ENCODE measurements around the gene PTPRN2. TPM values are rescaled to one million over a fixed set of nuclear protein-coding genes. Genes with fewer than 3 reads are reported as not detected.

The PTPRN2 gene
- total and polyA plus RNA-seq, 2 of the 8 experiments (the other 6 are each of a cell fraction or from before 2014, with no cell fraction given), result 2.6 to 4.5 TPM

DNA sequence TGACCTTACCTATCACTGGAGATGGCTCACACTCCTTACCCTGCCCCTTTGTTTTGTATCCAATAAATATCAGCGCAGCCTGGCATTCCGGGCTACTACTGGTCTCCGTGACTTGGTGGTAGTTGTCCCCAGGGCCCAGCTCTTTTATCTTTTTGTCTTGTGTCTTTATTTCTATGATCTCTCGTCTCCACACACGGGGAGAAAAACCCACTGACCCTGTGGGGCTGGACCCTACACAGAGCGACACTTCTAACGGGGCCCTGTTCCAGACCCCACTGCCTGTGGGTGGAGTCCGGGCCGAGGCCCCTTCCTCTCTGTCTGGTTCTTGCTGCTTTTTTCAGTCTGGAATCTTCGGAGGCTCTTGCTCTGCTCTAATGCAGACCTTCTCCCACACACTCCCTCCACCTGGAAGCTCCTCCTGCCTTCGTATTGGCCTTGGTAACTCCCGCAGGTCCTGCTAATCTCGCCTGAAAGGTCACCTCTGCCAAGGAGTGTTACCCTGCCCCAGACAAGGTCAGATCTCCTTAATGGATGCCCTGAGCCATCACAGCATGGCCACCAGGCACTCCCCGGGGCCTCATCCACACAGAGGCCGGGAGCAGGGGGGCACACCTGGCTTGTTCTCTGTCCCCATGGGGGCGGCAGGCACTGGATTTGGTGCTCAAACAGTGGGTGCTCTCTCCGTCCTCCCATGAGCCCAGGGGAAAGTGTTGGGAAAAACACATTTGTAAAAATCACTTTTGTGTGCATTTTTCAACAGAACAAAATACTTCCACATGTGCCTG is 531.7 kb downstream of the PTPRN2 start:
- Histone ChIP-seq H4K91ac (replicated peaks; ENCODE audit: insufficient read length, low read length) (no peak overlapping the region), H2BK12ac (ENCODE audit: low read depth, low read length) (no peak overlapping the region), H3K4me3 (ENCODE audit: extremely low read depth in 1 of 4, insufficient read depth in 2 of 4, low read depth in 3 of 4, low read length in 4 of 4) (no peak overlapping the region), H3K4me1 (replicated peaks in 1 of 4; ENCODE audit: control insufficient read depth in 3 of 4, insufficient read depth in 4 of 4, low read length in 3 of 4) (no peaks in the 10 kb centered on the region; a peak in 1 of 7 replicates), H2AK5ac (ENCODE audit: low read depth, low read length) (no peak overlapping the region), H3K27ac (ENCODE audit: low read depth, low read length) (no peak overlapping the region), H3K18ac (ENCODE audit: extremely low read depth, low read length) (no peak overlapping the region), H2BK15ac (ENCODE audit: low read length) (no peak overlapping the region), H3K23me2 (ENCODE audit: low read depth, low read length) (no peaks in the 10 kb centered on the region), H3K4ac (replicated peaks; ENCODE audit: insufficient read length, low read depth, low read length) (no peak overlapping the region), H3K36me3 (ENCODE audit: control insufficient read depth in 2 of 4, insufficient read depth in 4 of 4, low read length in 3 of 4) (no peaks in the 10 kb centered on the region), H3K9me3 (ENCODE audit: insufficient read depth in 2 of 2, low read depth in 1 of 2, low read length in 1 of 2) (peaks cover 30 to 35% of the 10 kb centered on the region in 2 experiments), H2BK5ac (ENCODE audit: low read depth, low read length) (no peak overlapping the region), H3K14ac (ENCODE audit: insufficient read length) (no peak overlapping the region), H3K4me2 (ENCODE audit: insufficient read depth in 1 of 2, low read depth in 2 of 2, low read length in 2 of 2) (no peak overlapping the region), H4K8ac (ENCODE audit: extremely low read depth, insufficient read depth, low read length) (no peak overlapping the region; the same call in 1 of the 2 replicates), H2BK120ac (replicated peaks; ENCODE audit: low read depth, low read length) (no peak overlapping the region), H4K20me1 (replicated peaks in 1 of 2; ENCODE audit: control insufficient read depth in 1 of 2, insufficient read depth in 2 of 2, low read length in 2 of 2) (no peaks in the 10 kb centered on the region), H3K79me2 (ENCODE audit: control insufficient read depth in 1 of 2, insufficient read depth in 2 of 2, low read length in 2 of 2) (no peaks in the 10 kb centered on the region), H3K56ac (replicated peaks; ENCODE audit: insufficient read length, low read depth, low read length) (no peak overlapping the region), H3K27me3 (replicated peaks in 1 of 4; ENCODE audit: control insufficient read depth in 3 of 4, extremely low read depth in 1 of 4, insufficient read depth in 3 of 4, low read length in 3 of 4) (no peaks in the 10 kb centered on the region), H3K23ac (ENCODE audit: insufficient read length) (no peak overlapping the region), H4K5ac (ENCODE audit: insufficient read length, low read depth, low read length) (no peak overlapping the region), H2AFZ (ENCODE audit: low read length) (no peak overlapping the region), H3K79me1 (ENCODE audit: low read depth, low read length) (no peaks in the 10 kb centered on the region), H3K9ac (replicated peaks in 1 of 4; ENCODE audit: extremely low read depth in 1 of 4, low read depth in 3 of 4, low read length in 3 of 4) (no peak overlapping the region), H2BK20ac (ENCODE audit: low read length) (no peak overlapping the region)
- 85% methylated on average over 17 of the region's 17 CpGs; no CpG with 5 or more reads in 1 of the 2 experiments for WGBS, 2 experiments (ENCODE audit: extremely low coverage in 1 of 2, insufficient coverage in 1 of 2, insufficient read length in 1 of 2, insufficient replicate concordance in 2 of 2, low coverage in 1 of 2, low lambda C conversion rate in 2 of 2, missing lambda C conversion rate in 1 of 2)
- CTCF ChIA-PET (ENCODE audit: partially characterized antibody), result interaction anchor here (1.2 to 1.3 kb wide), 2 partner anchors 71 to 270 kb away, joined by 3 read pairs; no protein-coding TSS in a partner anchor
- POLR2A ChIA-PET (ENCODE audit: partially characterized antibody), result no interaction called here
- FAIRE-seq, result no peak
- DNase-seq (ENCODE audit: low read depth in 1 of 2, low spot score in 2 of 2), result no peak
- TF ChIP-seq SIN3A (conservative IDR thresholded peaks at IDR 0.05 in 1 of 2, IDR thresholded peaks at IDR 0.05 in 1 of 2; ENCODE audit: low read depth in 1 of 2, low read length in 2 of 2) (no peak), EGR1 (IDR thresholded peaks at IDR 0.05; ENCODE audit: borderline replicate concordance, low read depth, low read length) (no peak), KDM4A (IDR thresholded peaks at IDR 0.05; ENCODE audit: low read depth, low read length, severe bottlenecking) (no peak), YY1 (IDR thresholded peaks at IDR 0.05; ENCODE audit: low read depth, low read length) (no peak), RXRA (IDR thresholded peaks at IDR 0.05; ENCODE audit: insufficient read depth, low read depth, low read length) (no peak), NRF1 (IDR thresholded peaks at IDR 0.05; ENCODE audit: low read depth, low read length) (no peak), TBP (IDR thresholded peaks at IDR 0.05; ENCODE audit: low read depth, low read length) (no peak), SP4 (IDR thresholded peaks at IDR 0.05; ENCODE audit: low read length) (no peak), NANOG (IDR thresholded peaks at IDR 0.05; ENCODE audit: insufficient read depth, low read depth, low read length, poor library complexity, severe bottlenecking) (no peak)
- TF ChIP-seq, protein P1, sequence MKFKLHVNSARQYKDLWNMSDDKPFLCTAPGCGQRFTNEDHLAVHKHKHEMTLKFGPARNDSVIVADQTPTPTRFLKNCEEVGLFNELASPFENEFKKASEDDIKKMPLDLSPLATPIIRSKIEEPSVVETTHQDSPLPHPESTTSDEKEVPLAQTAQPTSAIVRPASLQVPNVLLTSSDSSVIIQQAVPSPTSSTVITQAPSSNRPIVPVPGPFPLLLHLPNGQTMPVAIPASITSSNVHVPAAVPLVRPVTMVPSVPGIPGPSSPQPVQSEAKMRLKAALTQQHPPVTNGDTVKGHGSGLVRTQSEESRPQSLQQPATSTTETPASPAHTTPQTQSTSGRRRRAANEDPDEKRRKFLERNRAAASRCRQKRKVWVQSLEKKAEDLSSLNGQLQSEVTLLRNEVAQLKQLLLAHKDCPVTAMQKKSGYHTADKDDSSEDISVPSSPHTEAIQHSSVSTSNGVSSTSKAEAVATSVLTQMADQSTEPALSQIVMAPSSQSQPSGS (IDR thresholded peaks at IDR 0.05; ENCODE audit: low read length), result no peak

All from H1 (cell line).